Left cardiac atrium (tissue), 4 donors: ENCODE measurements around the gene FOXD1. TPM values are rescaled to one million over a fixed set of nuclear protein-coding genes. Genes with fewer than 3 reads are reported as not detected.
"Not testable (repeated sequence)": the region's sequence is repeated elsewhere in the genome, so short reads cannot be mapped to it uniquely, and the experiment has no call there.

Source experiments
- ATAC-seq, 2 donors: fragments of 200-7000 bp; cut with Tn5 transposase; one replicate each; pipeline ENCODE4 v1.9.1; 2020; ENCODE audit warnings: mild to moderate bottlenecking in 2 of 2, moderate library complexity in 2 of 2
- DNase-seq: peaks from one replicate; pipeline ENCODE4 v3.0.0-alpha.2; 2020
- intact Hi-C, 2 donors: fragments of 100-400 bp; cut with DNase I; formaldehyde crosslinking; loops; one replicate each; pipeline versions ENCODE4 v1.14.1 to v1.15.1; 2022 to 2023
- total RNA-seq, 2 donors: library from RNA; stranded (reverse); fragmentation: NEBNext Ultra II Directional; extraction: Animal tissue kit (Norgen Biotek cat#: 25700); gene quantifications; one replicate each; pipeline ENCODE4 v1.2.1, GENCODE V29; 2021
- donor health status: DM: no; HTN: yes; CAD: no.
- donor health status: DM: no; HTN: yes; CAD: no; lungs with severe emphysema.
- donor health status: DM: yes; HTN: yes; CAD: no.
- donor health status: Dilated cardiomyopathy.

The FOXD1 gene
- total RNA-seq, 2 donors from 2014 or later, result 0.09 to 0.10 TPM

DNA sequence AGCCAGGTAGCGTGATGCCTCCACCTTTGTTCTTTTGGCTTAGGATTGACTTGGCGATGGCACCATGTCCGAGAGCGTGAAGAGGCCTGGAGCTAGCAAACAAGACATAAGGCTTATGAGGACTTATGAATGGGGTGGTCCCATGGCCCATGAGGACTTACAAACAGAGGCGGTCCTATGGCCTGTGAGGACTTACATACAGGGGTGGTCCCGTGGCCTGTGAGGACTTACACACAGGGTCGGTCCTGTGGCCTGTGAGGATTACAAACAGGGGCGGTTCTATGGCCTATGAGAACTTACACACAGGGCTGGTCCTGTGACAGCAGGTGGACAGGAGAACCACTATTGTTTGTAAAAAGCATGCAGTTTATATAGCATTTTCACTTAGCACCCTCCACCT, 21.3 kb upstream of the FOXD1 start:
- no peak for DNase-seq
- intact Hi-C loops, result no loop called here
- ATAC-seq, result no peak

DNA sequence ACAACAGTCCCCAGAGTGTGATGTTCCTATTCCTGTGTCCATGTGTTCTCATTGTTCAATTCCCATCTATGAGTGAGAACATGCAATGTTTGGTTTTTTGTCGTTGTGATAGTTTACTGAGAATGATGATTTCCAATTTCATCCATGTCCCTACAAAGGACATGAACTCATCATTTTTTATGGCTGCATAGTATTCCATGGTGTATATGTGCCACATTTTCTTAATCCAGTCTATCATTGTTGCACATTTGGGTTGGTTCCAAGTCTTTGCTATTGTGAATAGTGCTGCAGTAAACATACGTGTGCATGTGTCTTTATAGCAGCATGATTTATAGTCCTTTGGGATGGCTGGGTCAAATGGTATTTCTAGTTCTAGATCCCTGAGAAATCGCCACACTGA, 20.1 kb upstream of the FOXD1 start:
- DNase-seq, intact Hi-C loops, ATAC-seq: not testable (repeated sequence)

DNA sequence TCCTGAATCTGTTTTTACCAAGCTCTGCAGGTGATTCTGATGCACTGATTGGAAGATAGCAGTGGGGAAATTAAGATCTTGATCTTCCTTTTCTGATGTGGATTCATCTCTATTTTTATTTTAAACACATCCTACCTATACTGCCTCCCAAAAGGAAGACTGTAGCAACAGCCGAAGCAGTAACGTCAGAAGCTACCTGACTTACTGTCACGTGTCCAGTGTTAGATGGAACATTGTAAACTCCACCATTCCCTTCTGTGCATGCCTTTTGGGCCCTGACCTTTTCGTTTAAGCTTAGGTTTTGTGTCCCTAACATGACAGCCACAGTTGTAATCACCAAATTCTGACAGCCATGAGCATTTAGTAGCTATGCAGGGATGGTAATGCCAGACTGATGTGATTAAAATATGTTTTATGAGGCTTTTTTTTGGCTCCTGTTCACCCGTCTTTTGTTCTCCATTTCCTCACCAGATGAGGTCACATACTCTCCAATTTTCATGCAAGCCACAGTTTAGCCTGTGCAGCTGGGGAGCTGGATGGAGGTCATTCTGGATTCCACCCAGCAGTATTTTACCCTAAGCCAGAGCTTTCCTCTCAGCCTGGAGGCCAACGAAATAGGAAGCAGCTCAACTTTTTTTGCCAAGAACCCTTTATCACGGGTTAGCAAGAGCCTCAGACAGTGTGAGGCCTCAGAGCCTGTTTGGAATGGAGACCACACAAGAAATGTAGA, 15.6 kb upstream of the FOXD1 start:
- intact Hi-C loops, result no loop called here
- ATAC-seq, result peak; percentile 92 to 93
- peak; percentile 23 for DNase-seq

DNA sequence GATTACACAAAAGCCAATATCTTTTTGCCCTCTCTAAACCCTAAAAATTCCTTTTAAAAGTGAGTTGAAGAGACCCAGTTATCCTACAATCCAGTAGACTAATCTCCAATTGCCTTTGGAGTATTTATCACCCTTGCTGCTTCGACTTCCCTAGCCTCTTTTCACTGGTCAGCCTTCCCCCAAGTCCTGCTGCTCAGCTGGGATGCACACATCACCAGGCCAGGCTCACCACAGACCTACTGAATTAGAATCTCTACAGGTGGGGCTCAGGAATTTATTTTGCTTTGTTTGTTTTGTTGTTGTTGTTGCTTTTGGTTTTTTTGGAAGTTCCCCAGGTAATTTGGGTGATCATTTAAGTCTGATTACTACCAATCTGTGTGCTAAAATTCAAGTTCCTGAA, 11.6 kb upstream of the FOXD1 start:
- no peak for DNase-seq
- intact Hi-C loops, result no loop called here

DNA sequence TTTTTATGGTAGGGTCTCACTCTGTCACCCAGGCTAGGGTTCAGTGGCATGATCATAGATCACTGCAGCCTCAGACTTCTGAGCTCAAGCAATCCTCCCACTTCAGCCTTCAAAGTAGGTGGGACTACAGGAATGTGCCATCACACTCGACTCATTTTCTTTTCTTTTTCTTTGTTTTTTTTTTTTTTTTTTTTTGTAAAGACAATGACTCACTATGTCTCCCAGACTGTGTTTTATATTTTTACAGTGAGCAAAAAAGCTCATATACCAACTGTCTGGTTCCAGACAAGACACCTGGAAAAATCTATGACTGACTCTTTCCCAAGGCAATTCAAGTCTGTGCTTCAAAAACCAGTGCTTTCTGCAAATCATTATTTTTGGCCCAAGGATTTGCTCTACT, 10.8 kb upstream of the FOXD1 start:
- intact Hi-C loops, result no loop called here
- DNase-seq, result no peak
- ATAC-seq, result no peak

More for the DNA sequence above, 11.6 kb upstream of the FOXD1 start:
- ATAC-seq, result no peak

DNA sequence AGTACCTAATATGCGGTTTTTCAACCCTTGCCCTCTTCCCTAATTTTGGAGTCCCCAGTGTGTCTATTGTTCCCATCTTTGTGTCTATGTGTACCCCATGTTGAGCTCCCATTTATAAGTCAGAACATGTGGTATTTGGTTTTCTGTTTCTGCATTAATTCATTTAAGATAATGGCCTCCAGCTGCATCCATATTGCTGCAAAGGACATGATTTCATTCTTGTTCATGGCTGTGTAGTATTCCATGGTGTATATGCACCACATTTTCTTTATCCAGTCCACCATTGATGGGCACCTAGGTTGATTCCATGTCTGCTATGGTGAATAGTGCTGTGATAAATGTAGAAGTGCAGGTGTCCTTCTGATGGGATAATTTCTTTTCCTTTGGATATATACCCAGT, 7.9 kb upstream of the FOXD1 start:
- ATAC-seq, DNase-seq, intact Hi-C loops: not testable (repeated sequence)

DNA sequence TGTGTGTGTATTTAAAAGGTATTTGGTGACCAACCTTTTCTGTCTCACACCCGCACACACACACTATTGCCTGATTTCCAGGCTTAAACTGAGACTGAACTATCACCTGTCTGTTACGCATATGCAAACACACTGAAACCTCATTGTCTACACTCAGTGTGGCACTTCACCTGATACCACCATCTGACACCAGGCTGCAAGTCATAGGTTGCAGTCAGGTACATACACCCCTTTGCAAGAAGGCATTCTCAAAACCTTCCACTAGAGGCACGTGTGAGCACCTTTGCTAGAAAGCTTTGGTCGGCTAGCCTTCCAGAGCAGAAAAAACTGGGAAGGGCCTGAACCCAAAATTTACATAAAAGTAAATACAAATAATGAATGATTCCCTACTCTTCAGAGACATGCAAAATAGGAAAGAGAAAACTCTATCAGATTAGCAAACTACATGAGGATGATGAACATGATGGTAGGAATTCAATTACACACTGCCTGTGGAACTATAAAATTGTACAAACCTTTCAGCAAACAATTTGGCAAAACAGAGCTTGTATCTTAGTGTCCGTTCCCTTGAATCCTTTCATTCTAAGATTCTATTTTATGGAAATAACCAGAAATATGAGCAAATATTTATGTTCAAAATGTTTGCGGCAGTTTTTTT, 5.9 kb upstream of the FOXD1 start:
- intact Hi-C loops, result loop anchor here in 1 of 2 donors (5.0 kb wide), 2 partner anchors 237 to 372 kb away; no protein-coding TSS in a partner anchor

DNA sequence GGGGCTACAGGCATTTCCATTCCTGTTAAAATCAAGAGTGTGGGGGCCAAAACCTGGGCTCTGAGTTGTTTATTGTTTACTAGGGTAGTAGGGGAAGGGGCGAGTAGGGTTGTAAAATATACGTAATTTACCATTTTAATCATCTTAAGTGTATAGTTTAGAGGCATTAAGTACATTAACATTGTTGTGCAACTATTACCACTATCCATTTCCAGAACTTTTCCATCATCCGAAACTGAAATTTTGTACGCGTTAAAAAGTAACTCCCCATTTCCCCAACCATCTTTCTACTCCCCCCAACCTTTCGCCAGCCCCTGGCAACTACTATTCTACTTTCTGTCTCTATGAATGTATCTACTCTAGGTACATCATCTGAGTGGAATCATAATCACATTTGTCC, 3.6 kb upstream of the FOXD1 start:
- intact Hi-C loops, result loop anchor here in 1 of 2 donors (5.0 kb wide), 2 partner anchors 235 to 370 kb away; no protein-coding TSS in a partner anchor
- ATAC-seq (no peak), DNase-seq (no peak)

More for the DNA sequence above, 5.9 kb upstream of the FOXD1 start:
- ATAC-seq (peak in 1 of 2 donors; percentile 65), DNase-seq (no peak)

DNA sequence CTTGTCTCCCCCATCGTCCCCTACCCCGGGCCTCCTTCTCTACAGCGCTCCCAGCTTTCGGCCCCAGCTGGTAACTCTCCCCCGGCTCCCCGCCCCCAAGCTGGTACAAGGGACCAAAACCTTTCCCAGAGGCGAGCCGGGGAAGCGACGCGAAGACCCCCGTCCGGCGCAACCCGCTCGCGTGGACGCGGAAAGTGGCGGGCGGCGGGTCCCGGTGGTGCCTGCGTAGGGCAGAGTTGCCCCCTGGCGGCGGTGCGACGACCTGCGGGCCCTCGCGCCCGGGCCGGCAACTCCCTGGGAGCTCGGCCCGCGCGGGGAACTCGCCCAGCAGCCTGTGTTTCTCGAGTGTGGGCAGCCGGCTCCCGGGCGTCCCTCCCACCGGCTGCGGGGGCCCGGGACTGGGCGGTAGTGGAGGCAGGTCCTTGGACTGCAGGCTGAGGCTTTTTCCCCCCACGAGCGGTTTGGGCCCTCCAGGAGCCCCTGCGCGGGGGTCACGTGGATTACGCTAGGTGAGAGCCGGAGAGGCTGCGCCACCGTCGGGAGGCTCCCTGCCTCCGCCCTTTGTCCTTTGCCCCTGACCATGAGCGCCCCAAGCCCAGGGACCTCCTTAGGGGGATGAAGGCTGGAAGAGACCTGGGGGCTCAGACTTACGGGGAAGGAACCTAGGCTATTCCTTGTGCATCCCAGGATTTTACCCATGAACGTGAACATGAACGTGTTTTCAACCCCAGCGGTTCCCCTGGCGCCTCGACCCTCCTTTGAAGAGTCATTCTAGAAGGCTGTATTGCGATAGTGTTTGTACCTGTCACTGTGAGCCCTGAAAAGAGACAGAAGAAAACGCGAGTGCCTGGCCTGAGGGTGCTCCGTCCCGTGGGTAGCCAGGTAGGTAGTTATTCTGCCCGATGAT, 2.9 kb upstream of the FOXD1 start:
- intact Hi-C loops, result loop anchor here in 1 of 2 donors (5.0 kb wide), 2 partner anchors 234 to 369 kb away; no protein-coding TSS in a partner anchor
- DNase-seq (peak; percentile 65), ATAC-seq (peak; percentile 38 to 78)

DNA sequence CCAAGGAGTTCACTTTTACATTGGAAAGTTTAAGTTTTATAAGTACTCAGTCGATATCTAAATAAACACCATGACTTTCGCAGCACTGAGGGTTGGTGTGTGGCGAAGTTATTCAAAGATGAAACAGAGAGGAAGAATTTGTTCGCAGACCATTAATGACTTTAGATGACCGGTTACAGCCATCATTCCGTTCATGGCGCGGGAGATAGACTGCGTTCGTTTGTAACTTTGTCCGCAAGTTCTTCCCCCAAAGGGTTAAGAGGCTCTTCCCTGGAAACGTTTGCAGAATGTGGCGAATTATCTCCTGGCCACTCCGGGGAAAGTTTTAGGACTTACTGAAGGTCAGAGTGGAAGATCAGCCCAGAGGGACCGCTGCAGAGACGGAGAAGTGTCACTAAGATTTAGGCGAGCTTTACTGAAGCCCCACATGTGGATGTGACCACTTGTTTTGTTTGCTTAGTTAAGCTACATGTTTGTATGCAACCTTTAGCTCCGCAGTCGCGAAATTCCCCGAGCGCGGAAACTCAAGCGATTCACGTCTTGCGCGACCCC, 2.2 kb upstream of the FOXD1 start:
- ATAC-seq, result no peak
- intact Hi-C loops, result loop anchor here in 1 of 2 donors (5.0 kb wide), 2 partner anchors 233 to 368 kb away; no protein-coding TSS in a partner anchor

DNA sequence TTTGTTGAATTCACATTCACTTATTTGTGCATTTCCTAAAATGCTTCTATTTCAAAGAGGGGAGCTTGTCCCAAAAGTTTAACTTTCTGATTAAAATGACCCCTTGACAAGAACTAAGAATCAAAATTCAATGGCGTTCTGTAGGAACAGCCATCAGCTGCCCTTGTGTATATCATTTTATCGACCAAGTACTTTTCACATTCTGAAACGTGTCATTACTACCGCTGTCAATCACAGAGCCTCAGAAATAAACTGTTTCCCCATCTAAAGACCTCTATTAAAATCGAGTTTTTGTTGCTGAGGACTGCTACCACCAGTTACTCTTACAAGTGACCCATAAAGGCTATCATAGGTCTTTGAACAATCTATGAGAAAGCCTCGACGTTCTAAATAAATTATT, 1.6 kb upstream of the FOXD1 start:
- intact Hi-C loops, result loop anchor here in 1 of 2 donors (5.0 kb wide), 2 partner anchors 233 to 368 kb away; no protein-coding TSS in a partner anchor
- ATAC-seq, result no peak

More for the DNA sequence above, 2.2 kb upstream of the FOXD1 start:
- DNase-seq, result no peak

DNA sequence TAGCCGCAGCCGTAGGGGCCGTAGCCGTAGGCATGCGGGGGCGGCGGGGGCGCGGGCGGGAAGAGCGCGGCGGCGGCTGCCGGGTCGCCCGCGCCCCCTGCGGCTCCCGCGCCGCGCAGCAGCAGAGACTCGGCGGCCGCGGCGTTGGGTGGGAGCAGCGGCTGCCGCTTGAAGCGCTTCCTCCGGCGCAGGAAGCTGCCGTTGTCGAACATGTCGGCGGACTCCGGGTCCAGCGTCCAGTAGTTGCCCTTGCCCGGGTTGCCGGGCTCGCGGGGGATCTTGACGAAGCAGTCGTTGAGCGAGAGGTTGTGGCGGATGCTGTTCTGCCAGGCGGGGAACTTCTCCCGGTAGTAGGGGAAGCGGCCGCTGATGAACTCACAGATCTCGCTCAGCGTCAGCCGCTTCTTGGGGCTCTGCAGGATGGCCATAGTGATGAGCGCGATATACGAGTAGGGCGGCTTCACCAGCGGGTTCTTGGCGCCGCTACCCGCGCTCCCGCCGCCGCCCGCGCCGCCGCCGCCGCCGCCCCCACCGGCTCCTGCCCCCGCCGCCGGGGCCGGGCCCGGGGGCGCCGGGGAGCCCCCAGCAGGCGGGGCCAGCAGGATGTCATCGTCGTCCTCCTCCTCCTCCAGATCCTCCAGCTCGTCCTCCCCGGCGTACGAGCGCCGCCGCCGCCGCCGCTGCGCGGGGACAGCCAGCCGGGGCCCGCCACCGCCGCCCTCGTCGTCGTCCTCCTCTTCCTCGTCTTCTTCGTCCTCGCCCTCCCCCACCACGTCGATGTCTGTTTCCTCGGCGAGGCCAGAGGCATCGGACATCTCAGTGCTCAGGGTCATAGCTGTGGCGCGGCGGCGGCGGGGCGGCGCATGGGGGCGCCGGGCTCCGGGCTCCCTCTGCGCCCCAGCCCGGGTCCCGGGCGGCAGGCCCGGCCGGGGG, 781 bp downstream of the FOXD1 start:
- ATAC-seq, result peak in 1 of 2 donors; percentile 17
- peak; percentile 38 for DNase-seq
- intact Hi-C loops, result loop anchor here in 1 of 2 donors (10.0 kb wide), 1 partner anchor 233 kb away; no protein-coding TSS in a partner anchor

More for the DNA sequence above, 1.6 kb upstream of the FOXD1 start:
- no peak for DNase-seq

DNA sequence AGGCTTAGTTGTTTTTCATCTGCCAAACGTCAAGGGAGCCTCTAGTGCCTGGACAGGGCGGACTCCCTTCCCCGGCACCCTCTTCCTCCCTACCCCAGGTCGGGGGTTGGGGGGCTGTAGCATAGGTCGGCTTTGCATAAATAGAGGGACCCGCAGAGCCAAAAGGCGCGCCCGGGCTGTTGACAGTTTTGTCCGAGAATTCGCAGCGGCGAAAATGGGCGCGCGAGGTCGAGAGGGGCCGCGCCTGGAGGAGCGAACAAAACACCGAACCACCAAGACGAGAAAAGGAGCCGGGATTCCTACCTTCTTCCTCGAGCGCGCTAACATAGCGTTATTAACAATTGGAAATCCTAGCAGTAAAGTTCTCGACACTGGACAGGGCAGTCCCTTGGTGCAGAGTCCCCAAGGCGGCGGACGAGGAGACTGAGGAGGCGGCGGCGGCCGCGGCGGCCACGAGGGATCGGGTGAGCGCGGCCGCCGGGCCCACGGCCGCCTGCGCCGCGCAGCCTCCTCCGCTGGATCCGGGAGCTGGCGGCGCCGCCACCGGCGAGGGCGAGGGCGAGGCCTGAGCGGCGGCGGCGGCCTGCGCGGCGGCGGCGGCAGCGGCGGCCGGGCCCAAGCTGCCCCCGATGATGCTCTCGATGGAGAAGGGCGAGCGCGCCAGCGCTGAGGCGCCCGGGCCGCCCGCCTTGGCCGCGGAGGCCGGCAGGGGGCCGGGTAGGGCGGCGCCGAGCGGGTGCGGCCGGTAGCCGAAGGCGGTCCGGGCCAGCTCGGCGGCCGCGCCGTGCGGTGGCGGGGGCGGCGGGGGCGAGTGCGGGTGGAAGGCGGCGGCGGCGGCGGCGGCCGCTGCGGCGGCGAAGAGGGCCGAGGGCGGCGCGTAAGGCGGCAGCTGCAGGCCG, 1.7 kb downstream of the FOXD1 start:
- intact Hi-C loops, result loop anchor here in 1 of 2 donors (10.0 kb wide), 1 partner anchor 232 kb away; no protein-coding TSS in a partner anchor
- DNase-seq, result no peak

DNA sequence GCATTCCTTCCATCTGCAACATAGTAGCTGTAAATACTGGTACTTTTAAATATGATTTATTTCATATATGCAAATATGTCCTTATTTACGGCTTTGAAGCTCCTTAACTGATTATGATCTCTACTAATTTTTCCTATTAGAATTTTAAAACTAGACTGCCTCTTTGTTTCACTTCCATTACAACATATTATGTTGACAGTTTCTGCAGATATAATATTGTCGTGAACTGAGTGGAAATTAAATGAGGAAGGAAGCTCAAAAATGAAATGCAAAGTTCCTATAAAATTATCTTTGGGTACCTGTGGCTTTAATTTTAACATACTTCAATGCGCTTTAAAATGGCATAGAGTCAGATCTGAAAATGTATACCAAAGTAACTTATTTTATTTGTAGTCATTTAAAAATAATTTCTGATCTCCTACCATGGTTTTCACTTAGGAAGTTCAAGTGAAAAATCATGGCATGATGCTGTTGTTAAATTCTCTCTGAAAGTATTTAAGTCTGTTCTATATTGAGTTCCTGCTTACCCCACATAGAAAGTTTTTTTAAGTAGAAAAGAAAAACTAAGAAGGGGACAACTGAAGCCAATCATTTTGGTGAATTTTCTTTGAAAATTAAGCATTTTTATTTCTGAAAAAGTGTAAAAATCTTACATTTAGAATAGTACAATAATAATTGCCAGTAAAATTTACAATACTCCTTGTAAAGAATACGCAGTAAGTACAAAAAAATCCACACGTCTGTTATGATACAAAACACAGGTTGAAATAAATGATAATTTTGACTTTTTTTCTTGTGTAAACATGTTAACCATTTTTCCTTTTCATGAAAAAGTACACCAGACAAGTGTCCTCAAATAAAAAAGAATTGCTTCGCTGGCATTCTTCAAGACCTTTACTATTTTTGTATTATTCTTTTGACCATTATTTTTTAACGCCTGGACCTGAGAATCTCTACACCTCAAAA, 2.6 kb downstream of the FOXD1 start:
- no peak for DNase-seq
- ATAC-seq, result no peak
- intact Hi-C loops, result loop anchor here in 1 of 2 donors (10.0 kb wide), 1 partner anchor 231 kb away; no protein-coding TSS in a partner anchor

More for the DNA sequence above, 1.7 kb downstream of the FOXD1 start:
- ATAC-seq, result no peak
